K562 (cell line): ENCODE results near the gene NRROS. TPM values are rescaled to one million over a fixed set of nuclear protein-coding genes. Genes with fewer than 3 reads are reported as not detected.
A peak's percentile ranks its signal among the peaks of the same experiment; 100 is the strongest.

Experiments used
- ATAC-seq: fragments of 200-7000 bp; cut with Tn5 transposase; 3 replicates; pipeline ENCODE4 v1.9.1; 2020; ENCODE audit warnings: moderate library complexity
- BruUV-seq: library from RNA; stranded (reverse); fragments of 400-500 nt; replicated peaks from 2 replicates; lab custom pipeline; 2021; lab: Mats Ljungman, UMichigan
- CTCF ChIA-PET: fragments of 300-600 bp; formaldehyde crosslinking; extraction: SDS; loops from one replicate; lab custom pipeline; 2021; ENCODE audit warnings: low intra/inter-chr PET ratio; lab: Yijun Ruan, JAX
- POLR2A ChIA-PET: fragments of 300-600, 350-650 bp; sonication (Branson Sonifier 250); formaldehyde crosslinking; extraction: SDS; loops from one replicate; lab custom pipeline; 2021; ENCODE audit warnings: antibody characterized with exemption, inconsistent platforms; lab: Yijun Ruan, JAX
- DNase-seq, 4 experiments: peaks; one replicate each; pipeline versions ENCODE4 v3.0.0 to v3.0.0-alpha.2; 2011 to 2018; ENCODE audit warnings: low spot score in 3 of 4, mixed read lengths in 3 of 4; ENCODE audit errors: extremely low read depth in 1 of 4
- FAIRE-seq: peaks from 2 replicates; lab custom pipeline; 2011; peaks lifted over from hg19 to GRCh38; lab: Jason Lieb, UNC
- H2AFZ ChIP-seq: 2 replicates; pipeline ENCODE4 v1.6.0; 2011; ENCODE audit warnings: low read depth, low read length, control low read depth, inconsistent platforms
- H3K27ac ChIP-seq: fragments of 200-600 bp; 3 replicates; pipeline ENCODE4 v1.8.0; 2011; ENCODE audit warnings: low read depth, mild to moderate bottlenecking, control low read depth, inconsistent platforms, low read length, moderate library complexity, mixed read lengths; ENCODE audit errors: extremely low read depth
- H3K27me3 ChIP-seq, 2 experiments: fragments of 300-600 bp in 1 of 2; 2 replicates in 1 of 2; 3 replicates in 1 of 2; pipeline versions ENCODE4 v1.6.0 to v1.8.0; 2011; ENCODE audit warnings: inconsistent platforms in 2 of 2, low read length in 2 of 2, mild to moderate bottlenecking in 1 of 2, mixed read lengths in 1 of 2, moderate library complexity in 1 of 2; ENCODE audit not compliant: control insufficient read depth in 2 of 2, insufficient read depth in 2 of 2
- H3K36me3 ChIP-seq: fragments of 300-600 bp; 3 replicates; pipeline ENCODE4 v1.8.0; 2011; ENCODE audit warnings: mild to moderate bottlenecking, low read length, inconsistent platforms; ENCODE audit not compliant: control insufficient read depth, insufficient read depth
- H3K4me1 ChIP-seq, 2 experiments: fragments of 200-600 bp in 1 of 2; replicated peaks in 1 of 2; 2 replicates in 1 of 2; 3 replicates in 1 of 2; pipeline versions ENCODE4 v1.5.1 to v1.8.0; 2011; ENCODE audit warnings: inconsistent platforms in 2 of 2, low read length in 2 of 2, mild to moderate bottlenecking in 1 of 2, mixed read lengths in 1 of 2, moderate library complexity in 1 of 2; ENCODE audit not compliant: control insufficient read depth in 2 of 2, insufficient read depth in 2 of 2
- H3K4me2 ChIP-seq: 2 replicates; pipeline ENCODE4 v1.6.1; 2011; ENCODE audit warnings: low read length, control low read depth, inconsistent platforms, mixed read lengths; ENCODE audit not compliant: insufficient read depth
- H3K4me3 ChIP-seq: fragments of 200-600 bp; sonication (generic), shearing (Covaris generic); 2 replicates; pipeline ENCODE4 v1.5.1; 2016; ENCODE audit warnings: control low read depth, inconsistent platforms
- H3K79me2 ChIP-seq: fragments of 200-600 bp; 3 replicates; pipeline ENCODE4 v1.8.0; 2011; ENCODE audit warnings: low read length, inconsistent platforms; ENCODE audit not compliant: control insufficient read depth, insufficient read depth
- H3K9ac ChIP-seq, 2 experiments: 2 replicates each; pipeline versions ENCODE4 v1.6.0 to v1.6.1; 2011; ENCODE audit warnings: low read depth in 2 of 2, low read length in 2 of 2, control low read depth in 1 of 2, inconsistent platforms in 1 of 2, mild to moderate bottlenecking in 1 of 2, mixed read lengths in 1 of 2; ENCODE audit not compliant: insufficient read depth in 1 of 2
- H3K9me1 ChIP-seq: one replicate; pipeline ENCODE4 v1.6.0; 2011; ENCODE audit warnings: inconsistent platforms, mild to moderate bottlenecking, low read length, moderate library complexity; ENCODE audit not compliant: control insufficient read depth, insufficient read depth
- H3K9me3 ChIP-seq: replicated peaks from 2 replicates; pipeline ENCODE4 v1.5.1; 2011; ENCODE audit warnings: low read depth, low read length, inconsistent platforms; ENCODE audit not compliant: control insufficient read depth, insufficient read depth
- H4K20me1 ChIP-seq: replicated peaks from 2 replicates; pipeline ENCODE4 v1.6.1; 2011; ENCODE audit warnings: low read length, inconsistent platforms, mixed read lengths; ENCODE audit not compliant: control insufficient read depth, insufficient read depth
- CBX3 ChIP-seq, 2 experiments: IDR thresholded peaks; 1 replicate in 1 of 2; 2 replicates in 1 of 2; pipeline ENCODE4 v1.6.1; 2012; ENCODE audit warnings: inconsistent platforms in 2 of 2, low read length in 2 of 2, borderline replicate concordance in 1 of 2, control low read depth in 1 of 2
- CREM ChIP-seq: IDR thresholded peaks from 2 replicates; pipeline ENCODE4 v1.6.1; 2014; ENCODE audit warnings: antibody characterized with exemption, low read depth
- FOXA3 ChIP-seq, 2 experiments: fragments of 450-650 bp in 1 of 2; sonication (generic) in 1 of 2; formaldehyde crosslinking; IDR thresholded peaks in 1 of 2; conservative IDR thresholded peaks in 1 of 2; 2 replicates each; pipeline versions ENCODE4 v1.4.0 to v1.8.0; 2020 to 2022; ENCODE audit warnings: mild to moderate bottlenecking in 2 of 2, missing genetic modification reagents in 1 of 2
- FOXK1 ChIP-seq: sonication (generic); formaldehyde crosslinking; IDR thresholded peaks from 2 replicates; pipeline ENCODE4 v1.8.0; 2022; ENCODE audit warnings: missing genetic modification reagents, mild to moderate bottlenecking, borderline replicate concordance
- HDAC8 ChIP-seq: fragments of 450-650 bp; IDR thresholded peaks from 2 replicates; pipeline ENCODE4 v1.6.1; 2016; ENCODE audit warnings: mild to moderate bottlenecking, missing genetic modification characterization, moderate library complexity, missing compliant biosample characterization
- MAFK ChIP-seq: IDR thresholded peaks from 2 replicates; pipeline ENCODE4 v1.6.1; 2011; ENCODE audit warnings: low read length, improper control_type of control experiment
- SP1 ChIP-seq: sonication (generic); formaldehyde crosslinking; IDR thresholded peaks from 2 replicates; pipeline ENCODE4 v1.8.1; 2022; ENCODE audit warnings: mild to moderate bottlenecking, missing genetic modification reagents
- STAT5B ChIP-seq: fragments of 250-450 bp; sonication (Bioruptor Pico); IDR thresholded peaks from 2 replicates; pipeline ENCODE4 v1.8.0; 2021; ENCODE audit warnings: mild to moderate bottlenecking, inconsistent platforms
- ZNF165 ChIP-seq: fragments of 250-450 bp; sonication (Bioruptor Pico); IDR thresholded peaks from 2 replicates; pipeline ENCODE4 v1.4.0; 2020; ENCODE audit warnings: borderline replicate concordance
- ZNF197 ChIP-seq: fragments of 200-800 bp; sonication (Bioruptor generic); IDR thresholded peaks from 2 replicates; pipeline ENCODE4 v1.6.1; 2016; ENCODE audit warnings: low read depth, missing genetic modification characterization, missing compliant biosample characterization
- ZZZ3 ChIP-seq: fragments of 450-650 bp; IDR thresholded peaks from 2 replicates; pipeline ENCODE4 v1.6.1; 2016; ENCODE audit warnings: antibody characterized with exemption, mild to moderate bottlenecking, moderate library complexity
- WGBS: fragments of 100-300 bp; shearing (Covaris generic); methylation state at CpG from one replicate; pipeline ENCODE4 v1.1.6; 2016; ENCODE audit warnings: low coverage, mixed read lengths; ENCODE audit not compliant: insufficient coverage; ENCODE audit errors: missing lambda C conversion rate; 5-methylcytosine and 5-hydroxymethylcytosine counted together
- in situ Hi-C: fragments of 300-500 bp; cut with MboI; formaldehyde crosslinking; loops from 4 replicates; pipeline ENCODE4 v1.15.0; 2018; ENCODE audit warnings: inconsistent platforms, mixed read lengths
- intact Hi-C: fragments of 100-400 bp; cut with micrococcal nuclease; formaldehyde crosslinking; loops from 2 replicates; pipeline ENCODE4 v1.14.2; 2022
- polyA plus RNA-seq, 8 experiments: library from polyadenylated mRNA; depleted of rRNA in 4 of 8; stranded (reverse) in 5 of 8; unstranded in 3 of 8; fragments of >200 nt; fragmentation: Nextera tagmentation in 2 of 8; fragmentation: Illumina TruSeq in 1 of 8; extraction: Ambion mirVana in 2 of 8; extraction: Trizol in 1 of 8; gene quantifications; 2 replicates each; pipeline versions ENCODE4 v1.2.1 to v1.2.3, GENCODE V29; 2011 to 2014; ENCODE audit warnings: inconsistent platforms in 1 of 8, missing spikeins in 1 of 8
- total RNA-seq, 7 experiments: library from RNA; depleted of rRNA in 6 of 7; stranded (reverse); fragments of >200 nt in 6 of 7; fragmentation: Illumina TruSeq in 2 of 7; extraction: Trizol in 2 of 7; gene quantifications; 2 replicates each; pipeline versions ENCODE4 v1.2.1 to v1.2.3, GENCODE V29; 2011 to 2021; ENCODE audit warnings: low replicate concordance in 1 of 7
- TF ChIP-seq, protein P1 (sequence below): sonication (generic); formaldehyde crosslinking; IDR thresholded peaks from 2 replicates; pipeline ENCODE4 v1.8.1; 2023; ENCODE audit warnings: mild to moderate bottlenecking, missing genetic modification reagents
- TF ChIP-seq, protein P2 (sequence below): fragments of 450-650 bp; formaldehyde crosslinking; IDR thresholded peaks from 2 replicates; pipeline ENCODE4 v1.4.0; 2020; ENCODE audit warnings: mild to moderate bottlenecking, moderate library complexity

The NRROS gene
- total and polyA plus RNA-seq, 9 of the 15 experiments (the other 6 are each of a cell fraction or from before 2014, with no cell fraction given) = 0.34 to 13.8 (median 3.8) TPM

DNA sequence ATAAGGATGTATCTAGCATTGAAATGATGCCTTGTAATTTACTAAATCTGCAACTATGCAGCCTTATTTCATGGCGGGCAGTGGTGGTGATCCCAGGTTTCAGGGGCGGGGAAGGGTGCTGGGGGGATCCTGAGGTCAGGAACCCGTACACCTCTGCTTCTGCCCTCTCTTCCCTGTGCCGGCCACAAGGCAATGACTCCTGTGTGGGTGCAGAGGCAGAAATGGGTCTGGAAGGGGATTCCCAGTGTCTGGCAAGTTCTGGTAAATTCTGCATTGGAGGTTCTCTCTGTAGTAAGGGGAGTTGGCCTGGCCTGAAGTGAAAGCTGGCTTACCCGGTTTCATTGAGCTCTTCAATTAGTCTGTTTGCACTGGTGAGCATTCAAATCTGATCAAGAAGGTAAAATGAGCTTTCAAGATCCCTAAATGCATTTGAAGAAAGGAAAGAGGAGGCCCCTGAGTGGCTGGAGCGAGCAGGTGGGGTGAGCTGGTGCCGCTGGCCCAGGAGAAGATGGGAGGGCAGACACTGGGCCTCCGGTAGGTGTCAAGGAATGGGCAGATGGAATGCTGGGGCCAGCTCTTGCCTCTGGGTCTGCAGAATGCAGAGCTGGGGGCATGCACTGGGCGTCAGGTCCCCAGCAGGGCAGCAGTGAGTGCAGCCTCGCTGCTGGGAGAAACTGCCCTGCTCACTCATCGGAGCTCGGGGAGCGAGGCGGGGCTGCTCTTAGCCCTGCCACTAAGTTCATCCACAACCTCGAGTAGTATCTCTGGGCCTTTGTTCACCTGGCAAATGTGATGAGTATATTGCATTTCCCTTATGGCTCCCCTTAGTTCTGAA, 13.7 kb downstream of the NRROS start:
- Histone ChIP-seq H3K9me3 (no peaks in the 10 kb centered on the region), H3K4me3 (no peak overlapping the region), H3K36me3 (peaks cover 46% of the 10 kb centered on the region), H4K20me1 (no peaks in the 10 kb centered on the region), H3K27me3 (no peaks in the 10 kb centered on the region), H2AFZ (no peak overlapping the region), H3K79me2 (peaks cover 19% of the 10 kb centered on the region; the same call in 2 of the 3 replicates), H3K9me1 (no peaks in the 10 kb centered on the region), H3K27ac (no peak overlapping the region), H3K4me1 (peaks cover 10 to 20% of the 10 kb centered on the region in 2 experiments), H3K4me2 (no peak overlapping the region), H3K9ac (0 out of 4 replicates have a peak overlapping the region, but pooled peaks of 1 of the 2 experiments have one; percentile 4)
- in situ Hi-C loops (no loop called here), intact Hi-C loops (loop anchor here (5.0 kb wide), 1 partner anchor 46 kb away; no protein-coding TSS in a partner anchor)
- no peak for ATAC-seq
- DNase-seq = no peak
- 82% methylated on average over 12 of the region's 15 CpGs for WGBS
- CTCF ChIA-PET = no interaction called here
- FAIRE-seq = no peak
- no TSS peak for BruUV-seq
- POLR2A ChIA-PET = interaction anchor here (1.1 kb wide), 1 partner anchor 8 kb away, joined by 4 read pairs; no protein-coding TSS in a partner anchor
- TF ChIP-seq, protein P1, sequence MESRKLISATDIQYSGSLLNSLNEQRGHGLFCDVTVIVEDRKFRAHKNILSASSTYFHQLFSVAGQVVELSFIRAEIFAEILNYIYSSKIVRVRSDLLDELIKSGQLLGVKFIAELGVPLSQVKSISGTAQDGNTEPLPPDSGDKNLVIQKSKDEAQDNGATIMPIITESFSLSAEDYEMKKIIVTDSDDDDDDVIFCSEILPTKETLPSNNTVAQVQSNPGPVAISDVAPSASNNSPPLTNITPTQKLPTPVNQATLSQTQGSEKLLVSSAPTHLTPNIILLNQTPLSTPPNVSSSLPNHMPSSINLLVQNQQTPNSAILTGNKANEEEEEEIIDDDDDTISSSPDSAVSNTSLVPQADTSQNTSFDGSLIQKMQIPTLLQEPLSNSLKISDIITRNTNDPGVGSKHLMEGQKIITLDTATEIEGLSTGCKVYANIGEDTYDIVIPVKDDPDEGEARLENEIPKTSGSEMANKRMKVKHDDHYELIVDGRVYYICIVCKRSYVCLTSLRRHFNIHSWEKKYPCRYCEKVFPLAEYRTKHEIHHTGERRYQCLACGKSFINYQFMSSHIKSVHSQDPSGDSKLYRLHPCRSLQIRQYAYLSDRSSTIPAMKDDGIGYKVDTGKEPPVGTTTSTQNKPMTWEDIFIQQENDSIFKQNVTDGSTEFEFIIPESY (CRISPR knock-in tag) = no peak
- TF ChIP-seq FOXA3 (CRISPR knock-in tag; conservative IDR thresholded peaks at IDR 0.05 in 1 of 2, IDR thresholded peaks at IDR 0.05 in 1 of 2) (no peak), SP1 (CRISPR knock-in tag) (no peak), FOXK1 (CRISPR knock-in tag) (no peak), HDAC8 (no peak), CREM (no peak), ZNF165 (CRISPR knock-in tag) (no peak), ZNF197 (CRISPR knock-in tag) (no peak), ZZZ3 (no peak), MAFK (no peak), CBX3 (IDR thresholded peaks at IDR 0.05; ENCODE audit: borderline replicate concordance in 1 of 2, low read length in 2 of 2) (no peak), STAT5B (CRISPR knock-in tag) (no peak)
- TF ChIP-seq, protein P2, sequence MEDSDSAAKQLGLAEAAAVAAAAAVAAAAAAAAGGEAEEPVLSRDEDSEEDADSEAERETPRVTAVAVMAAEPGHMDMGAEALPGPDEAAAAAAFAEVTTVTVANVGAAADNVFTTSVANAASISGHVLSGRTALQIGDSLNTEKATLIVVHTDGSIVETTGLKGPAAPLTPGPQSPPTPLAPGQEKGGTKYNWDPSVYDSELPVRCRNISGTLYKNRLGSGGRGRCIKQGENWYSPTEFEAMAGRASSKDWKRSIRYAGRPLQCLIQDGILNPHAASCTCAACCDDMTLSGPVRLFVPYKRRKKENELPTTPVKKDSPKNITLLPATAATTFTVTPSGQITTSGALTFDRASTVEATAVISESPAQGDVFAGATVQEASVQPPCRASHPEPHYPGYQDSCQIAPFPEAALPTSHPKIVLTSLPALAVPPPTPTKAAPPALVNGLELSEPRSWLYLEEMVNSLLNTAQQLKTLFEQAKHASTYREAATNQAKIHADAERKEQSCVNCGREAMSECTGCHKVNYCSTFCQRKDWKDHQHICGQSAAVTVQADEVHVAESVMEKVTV (CRISPR knock-in tag) = no peak
